Neural crest cell (in vitro differentiated cells): ENCODE results near the gene GNAL. TPM values are rescaled to one million over a fixed set of nuclear protein-coding genes. Genes with fewer than 3 reads are reported as not detected.
"Not testable (repeated sequence)": the region's sequence is repeated elsewhere in the genome, so short reads cannot be mapped to it uniquely, and the experiment has no call there.

Experiments
- DNase-seq: peaks from one replicate; pipeline ENCODE4 v3.0.0; 2021; ENCODE audit warnings: low read depth, mixed read lengths, low spot score
- H3K27ac Mint-ChIP-seq: one replicate; pipeline ENCODE4 v1.8.0; 2021; ENCODE audit warnings: mild to moderate bottlenecking, mixed read lengths; ENCODE audit not compliant: unreplicated experiment
- H3K27me3 Mint-ChIP-seq: 2 replicates; pipeline ENCODE4 v1.8.0; 2021; ENCODE audit warnings: low read depth, mild to moderate bottlenecking, mixed read lengths
- H3K36me3 Mint-ChIP-seq: 2 replicates; pipeline ENCODE4 v1.8.0; 2021; ENCODE audit warnings: low read depth, mild to moderate bottlenecking, mixed read lengths
- H3K4me1 Mint-ChIP-seq: 2 replicates; pipeline ENCODE4 v1.8.0; 2021; ENCODE audit warnings: mixed read lengths
- H3K4me3 Mint-ChIP-seq: one replicate; pipeline ENCODE4 v1.8.0; 2021; ENCODE audit warnings: mild to moderate bottlenecking, mixed read lengths
- H3K9me3 Mint-ChIP-seq: 2 replicates; pipeline ENCODE4 v1.8.0; 2021; ENCODE audit warnings: mixed read lengths
- total RNA-seq: library from RNA; stranded (reverse); gene quantifications from 2 replicates; pipeline ENCODE4 v1.2.1, GENCODE V29; 2021
- TF ChIP-seq, protein P1 (sequence below): fragments of 200-600 bp; sonication (generic); conservative IDR thresholded peaks from 2 replicates; pipeline ENCODE4 v1.5.0; 2021; ENCODE audit warnings: antibody characterized with exemption, mild to moderate bottlenecking

GNAL gene
- total RNA-seq, 1 donor from 2014 or later, result 20.4 TPM

GRCh38 chr18:11891737-11892136 lies 202.7 kb downstream of the GNAL start:
- TF ChIP-seq, protein P1, sequence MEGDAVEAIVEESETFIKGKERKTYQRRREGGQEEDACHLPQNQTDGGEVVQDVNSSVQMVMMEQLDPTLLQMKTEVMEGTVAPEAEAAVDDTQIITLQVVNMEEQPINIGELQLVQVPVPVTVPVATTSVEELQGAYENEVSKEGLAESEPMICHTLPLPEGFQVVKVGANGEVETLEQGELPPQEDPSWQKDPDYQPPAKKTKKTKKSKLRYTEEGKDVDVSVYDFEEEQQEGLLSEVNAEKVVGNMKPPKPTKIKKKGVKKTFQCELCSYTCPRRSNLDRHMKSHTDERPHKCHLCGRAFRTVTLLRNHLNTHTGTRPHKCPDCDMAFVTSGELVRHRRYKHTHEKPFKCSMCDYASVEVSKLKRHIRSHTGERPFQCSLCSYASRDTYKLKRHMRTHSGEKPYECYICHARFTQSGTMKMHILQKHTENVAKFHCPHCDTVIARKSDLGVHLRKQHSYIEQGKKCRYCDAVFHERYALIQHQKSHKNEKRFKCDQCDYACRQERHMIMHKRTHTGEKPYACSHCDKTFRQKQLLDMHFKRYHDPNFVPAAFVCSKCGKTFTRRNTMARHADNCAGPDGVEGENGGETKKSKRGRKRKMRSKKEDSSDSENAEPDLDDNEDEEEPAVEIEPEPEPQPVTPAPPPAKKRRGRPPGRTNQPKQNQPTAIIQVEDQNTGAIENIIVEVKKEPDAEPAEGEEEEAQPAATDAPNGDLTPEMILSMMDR, result no peak
- no peaks in the 10 kb centered on the region for H3K9me3 Mint-ChIP-seq
- no peak for DNase-seq
- no peak overlapping the region for H3K27ac Mint-ChIP-seq
- no peaks in the 10 kb centered on the region for H3K4me1 Mint-ChIP-seq
- no peaks in the 10 kb centered on the region for H3K36me3 Mint-ChIP-seq
- no peak overlapping the region for H3K4me3 Mint-ChIP-seq
- H3K27me3 Mint-ChIP-seq, result no peaks in the 10 kb centered on the region

DNA sequence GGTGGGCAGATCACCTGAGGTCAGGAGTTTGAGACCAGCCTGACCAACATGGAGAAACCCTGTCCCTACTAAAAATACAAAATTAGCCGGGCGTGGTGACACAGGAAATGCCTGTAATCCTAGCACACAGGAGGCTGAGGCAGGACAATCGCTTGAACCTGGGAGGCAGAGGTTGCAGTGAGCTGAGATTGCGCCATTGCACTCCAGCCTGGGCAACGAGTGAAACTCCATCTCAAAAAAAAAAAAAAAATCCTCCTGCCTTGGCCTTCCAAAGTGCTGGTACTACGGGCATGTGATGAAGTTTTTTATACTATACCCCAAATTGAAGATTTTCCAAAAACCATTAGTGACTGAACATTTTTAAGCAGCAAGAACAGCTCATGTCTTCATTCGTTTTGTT lies 203.4 kb downstream of the GNAL start:
- H3K9me3 Mint-ChIP-seq, DNase-seq, H3K4me3 Mint-ChIP-seq, H3K4me1 Mint-ChIP-seq, H3K27me3 Mint-ChIP-seq, H3K27ac Mint-ChIP-seq, H3K36me3 Mint-ChIP-seq: not testable (repeated sequence)

GRCh38 chr18:11897781-11898180 lies 208.7 kb downstream of the GNAL start:
- Mint-ChIP-seq H3K27ac (no peak overlapping the region), H3K9me3 (no peaks in the 10 kb centered on the region), H3K27me3 (no peaks in the 10 kb centered on the region), H3K36me3 (peaks cover 4% of the 10 kb centered on the region), H3K4me3 (no peak overlapping the region), H3K4me1 (no peaks in the 10 kb centered on the region)
- TF ChIP-seq, protein P1, result no peak
- no peak for DNase-seq

DNA sequence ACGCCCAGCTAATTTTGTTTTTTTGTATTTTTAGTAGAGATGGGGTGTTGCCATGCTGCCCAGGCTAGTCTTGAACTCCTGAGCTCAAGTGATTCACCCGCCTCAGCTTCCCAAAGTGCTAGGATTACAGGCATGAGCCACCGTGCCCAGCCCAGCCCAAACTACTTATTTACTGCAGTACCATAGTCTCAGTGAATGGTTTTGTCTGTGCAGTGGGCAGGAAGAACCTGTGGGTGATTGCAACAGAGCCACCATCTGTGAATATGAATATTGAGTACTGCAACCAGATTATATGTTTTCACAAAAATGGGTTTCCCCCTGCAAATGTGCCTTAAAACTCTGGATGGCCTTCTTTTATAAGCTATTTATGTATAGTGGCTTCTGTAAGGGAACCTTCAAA lies 210.0 kb downstream of the GNAL start:
- Mint-ChIP-seq H3K4me3 (no peak overlapping the region), H3K27me3 (no peaks in the 10 kb centered on the region), H3K9me3 (no peaks in the 10 kb centered on the region), H3K36me3 (peaks cover 4% of the 10 kb centered on the region), H3K27ac (no peak overlapping the region), H3K4me1 (no peaks in the 10 kb centered on the region)
- DNase-seq, result no peak
- TF ChIP-seq, protein P1, result no peak

DNA sequence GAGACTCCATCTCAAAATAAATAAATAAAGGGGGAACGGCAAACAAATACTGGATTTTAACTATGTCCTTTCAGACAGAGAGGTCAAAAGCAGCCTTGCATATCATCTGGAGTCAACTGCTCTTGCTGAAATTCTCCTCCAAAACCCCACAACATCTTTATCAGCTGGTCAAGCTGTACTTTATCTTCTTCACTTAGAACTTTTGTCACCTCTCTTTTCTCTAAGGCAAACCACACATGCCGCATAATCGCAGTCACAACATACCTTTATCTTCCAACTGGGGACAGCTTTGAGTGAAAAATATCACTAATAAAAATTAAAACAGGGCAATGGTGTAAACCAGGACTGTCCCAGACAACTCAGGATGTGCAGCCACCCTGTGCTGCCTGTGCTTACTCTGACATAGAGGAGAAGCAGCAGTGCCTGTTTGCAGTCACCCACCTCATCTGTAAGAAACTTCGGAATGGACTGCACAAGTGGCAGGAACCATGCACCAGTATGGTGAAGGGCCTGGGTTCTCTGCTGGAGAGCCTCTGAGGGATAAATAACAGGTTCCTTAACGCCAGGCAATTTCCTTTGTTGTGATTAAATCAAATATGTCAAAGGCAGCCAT lies 212.9 kb downstream of the GNAL start:
- peaks cover 4% of the 10 kb centered on the region for H3K36me3 Mint-ChIP-seq
- peaks cover 2% of the 10 kb centered on the region for H3K4me1 Mint-ChIP-seq
- no peak overlapping the region for H3K27ac Mint-ChIP-seq
- no peaks in the 10 kb centered on the region for H3K27me3 Mint-ChIP-seq
- TF ChIP-seq, protein P1, result no peak
- H3K9me3 Mint-ChIP-seq, result no peaks in the 10 kb centered on the region
- DNase-seq, result no peak
- no peak overlapping the region for H3K4me3 Mint-ChIP-seq

DNA sequence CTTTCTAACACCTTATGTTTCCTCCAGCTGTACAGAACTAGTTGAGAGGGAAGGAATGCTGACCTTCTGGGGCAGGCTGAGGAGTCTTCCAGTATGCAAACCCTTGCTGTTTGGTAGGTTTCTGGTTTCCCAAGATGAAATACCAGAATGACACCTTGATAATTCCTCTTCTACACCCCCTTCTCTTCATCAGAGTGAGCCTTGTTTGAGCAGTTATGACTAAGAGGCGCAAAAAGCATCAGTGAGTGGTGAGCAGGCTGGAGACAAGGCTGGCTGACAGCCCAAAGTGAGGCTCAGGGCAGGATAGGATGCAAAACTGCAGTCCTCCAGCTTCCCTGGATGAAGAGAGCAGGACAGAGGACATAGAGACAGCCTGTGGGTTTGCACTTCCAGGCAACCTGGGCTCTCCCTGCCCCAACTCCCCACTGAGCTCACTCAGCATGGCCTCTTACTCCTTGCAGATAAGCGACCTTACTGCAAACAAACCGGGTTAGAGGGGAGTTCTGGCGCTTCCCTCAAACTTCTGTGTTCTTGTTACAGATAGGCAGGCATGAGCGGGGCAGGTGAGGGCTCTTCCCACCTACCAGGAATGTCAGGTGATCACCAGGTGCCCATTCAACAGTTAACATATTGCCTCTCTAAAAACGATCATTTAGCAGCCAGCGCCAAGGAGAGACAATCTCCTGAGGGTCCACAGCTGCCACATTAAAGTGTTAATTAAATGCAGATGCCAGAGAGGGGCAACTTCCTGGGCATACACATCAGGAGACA lies 213.6 kb downstream of the GNAL start:
- peaks cover 9% of the 10 kb centered on the region for H3K4me1 Mint-ChIP-seq
- DNase-seq, result no peak
- TF ChIP-seq, protein P1, result no peak
- H3K27ac Mint-ChIP-seq, result no peak overlapping the region
- H3K4me3 Mint-ChIP-seq, result no peak overlapping the region
- H3K36me3 Mint-ChIP-seq, result peaks cover 4% of the 10 kb centered on the region
- no peaks in the 10 kb centered on the region for H3K27me3 Mint-ChIP-seq
- no peaks in the 10 kb centered on the region for H3K9me3 Mint-ChIP-seq
